Left cardiac atrium (tissue), 4 donors: Measurements from ENCODE around the gene PPIE. TPM values are rescaled to one million over a fixed set of nuclear protein-coding genes. Genes with fewer than 3 reads are reported as not detected.

Source experiments
- ATAC-seq, 2 donors: fragments of 200-7000 bp; cut with Tn5 transposase; one replicate each; pipeline ENCODE4 v1.9.1; 2020; ENCODE audit warnings: mild to moderate bottlenecking in 2 of 2, moderate library complexity in 2 of 2
- DNase-seq: peaks from one replicate; pipeline ENCODE4 v3.0.0-alpha.2; 2020
- intact Hi-C, 2 donors: fragments of 100-400 bp; cut with DNase I; formaldehyde crosslinking; loops; one replicate each; pipeline versions ENCODE4 v1.14.1 to v1.15.1; 2022 to 2023
- total RNA-seq, 2 donors: library from RNA; stranded (reverse); fragmentation: NEBNext Ultra II Directional; extraction: Animal tissue kit (Norgen Biotek cat#: 25700); gene quantifications; one replicate each; pipeline ENCODE4 v1.2.1, GENCODE V29; 2021
- donor health status: DM: no; HTN: yes; CAD: no.
- donor health status: DM: no; HTN: yes; CAD: no; lungs with severe emphysema.
- donor health status: DM: yes; HTN: yes; CAD: no.
- donor health status: Dilated cardiomyopathy.

Gene PPIE
- total RNA-seq, 2 donors from 2014 or later = 26.4 to 30.8 TPM

GRCh38 chr1:39713557-39713956, 25.1 kb upstream of the PPIE start:
- intact Hi-C loops = no loop called here
- ATAC-seq (no peak), DNase-seq (no peak)

GRCh38 chr1:39717809-39718208, 20.9 kb upstream of the PPIE start:
- no peak for DNase-seq
- no peak for ATAC-seq
- intact Hi-C loops = loop anchor here in 1 of 2 donors (2.0 to 5.0 kb wide), 2 partner anchors 41 to 109 kb away; no protein-coding TSS in a partner anchor

- ATAC-seq = peak; percentile 30 to 48
- intact Hi-C loops = loop anchor here (5.0 kb wide), 2 partner anchors 68 to 113 kb away; no protein-coding TSS in a partner anchor
- DNase-seq = no peak
Measured at GRCh38 chr1:39720094-39720999, 18.3 kb upstream of the PPIE start.

GRCh38 chr1:39721664-39722063, 17.0 kb upstream of the PPIE start:
- no peak for ATAC-seq
- intact Hi-C loops = loop anchor here (5.0 kb wide), 2 partner anchors 69 to 114 kb away; no protein-coding TSS in a partner anchor
- DNase-seq = no peak

GRCh38 chr1:39722495-39722894, 16.2 kb upstream of the PPIE start:
- no peak for ATAC-seq
- intact Hi-C loops = loop anchor here (5.0 kb wide), 2 partner anchors 70 to 115 kb away; no protein-coding TSS in a partner anchor
- DNase-seq = no peak

GRCh38 chr1:39726600-39726999, 12.1 kb upstream of the PPIE start:
- ATAC-seq (no peak), DNase-seq (no peak)
- intact Hi-C loops = no loop called here

- intact Hi-C loops = no loop called here
- ATAC-seq (no peak), DNase-seq (no peak)
Measured at GRCh38 chr1:39727221-39727931, 11.3 kb upstream of the PPIE start.

GRCh38 chr1:39727932-39728317, 10.8 kb upstream of the PPIE start:
- DNase-seq = no peak

GRCh38 chr1:39729030-39729429, 9.7 kb upstream of the PPIE start:
- intact Hi-C loops = no loop called here
- ATAC-seq = no peak
- DNase-seq = no peak

More at GRCh38 chr1:39727932-39728317, 10.8 kb upstream of the PPIE start:
- intact Hi-C loops = no loop called here
- no peak for ATAC-seq

GRCh38 chr1:39729842-39730241, 8.8 kb upstream of the PPIE start:
- no peak for ATAC-seq
- intact Hi-C loops = no loop called here
- DNase-seq = no peak

- DNase-seq (no peak), ATAC-seq (no peak)
- intact Hi-C loops = no loop called here
Measured at GRCh38 chr1:39732730-39733129, 6.0 kb upstream of the PPIE start.

- no peak for DNase-seq
- peak; percentile 52 to 71 for ATAC-seq
- intact Hi-C loops = no loop called here
Measured at GRCh38 chr1:39733161-39733560, 5.5 kb upstream of the PPIE start.

- no peak for DNase-seq
- ATAC-seq = no peak
- intact Hi-C loops = no loop called here
Measured at GRCh38 chr1:39735731-39736130, 3.0 kb upstream of the PPIE start.

GRCh38 chr1:39737546-39738169, 1.0 kb upstream of the PPIE start:
- DNase-seq = no peak
- intact Hi-C loops = no loop called here
- ATAC-seq = no peak

GRCh38 chr1:39745016-39745670, 6.5 kb downstream of the PPIE start:
- ATAC-seq = no peak
- intact Hi-C loops = no loop called here
- DNase-seq = no peak

GRCh38 chr1:39751595-39751994, 12.9 kb downstream of the PPIE start:
- ATAC-seq = no peak
- intact Hi-C loops = no loop called here

GRCh38 chr1:39752703-39753102, 14.0 kb downstream of the PPIE start:
- ATAC-seq (no peak), DNase-seq (no peak)
- intact Hi-C loops = no loop called here

More at GRCh38 chr1:39751595-39751994, 12.9 kb downstream of the PPIE start:
- no peak for DNase-seq

- intact Hi-C loops = no loop called here
- no peak for DNase-seq
- ATAC-seq = no peak
Measured at GRCh38 chr1:39753132-39754025, 14.7 kb downstream of the PPIE start.
